Activated CD8-positive, alpha-beta memory T cell treated with anti-CD3 and anti-CD28 coated beads, Interleukin-2, amount 50 U/mL, for 1 hour (primary cell): ENCODE data around the gene USP5.

ENCODE experiments used
- DNase-seq: peaks from one replicate; pipeline ENCODE4 v3.0.0-alpha.2; 2020; ENCODE audit errors: extremely low read depth

The USP5 gene

DNA sequence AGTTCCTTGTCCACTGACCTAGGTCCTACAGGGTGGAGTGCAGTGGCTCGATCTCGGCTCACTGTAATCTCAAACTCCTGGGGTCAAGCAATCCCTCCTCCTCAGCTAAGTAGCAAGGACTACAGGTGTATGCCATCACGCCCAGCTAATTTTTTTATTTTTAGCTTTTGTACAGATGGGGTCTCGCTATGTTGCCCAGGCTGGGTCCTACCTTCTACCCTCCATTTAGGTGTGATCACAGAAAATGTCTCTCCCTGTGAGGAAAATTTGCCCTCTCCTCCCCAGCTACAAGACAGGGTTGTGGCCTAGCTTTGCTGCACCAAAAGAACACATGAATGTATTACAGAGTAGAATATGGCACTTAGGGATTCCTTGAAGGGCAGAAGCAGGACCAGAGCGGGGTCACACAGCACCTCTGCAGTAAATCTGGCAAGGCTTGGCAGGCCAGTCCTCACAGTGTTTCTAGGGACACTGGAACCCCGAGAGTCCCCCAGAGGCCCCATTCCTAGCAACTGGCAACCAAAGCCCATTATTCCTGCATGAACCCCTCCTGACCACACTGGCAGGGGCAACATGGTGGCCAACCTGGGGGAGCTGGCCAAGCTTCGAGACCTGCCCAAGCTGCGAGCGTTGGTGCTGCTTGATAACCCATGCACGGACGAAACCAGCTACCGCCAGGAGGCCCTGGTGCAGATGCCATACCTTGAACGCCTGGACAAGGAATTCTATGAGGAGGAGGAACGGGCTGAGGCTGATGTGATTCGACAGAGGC, 60.4 kb downstream of the USP5 start:
- no peak for DNase-seq

DNA sequence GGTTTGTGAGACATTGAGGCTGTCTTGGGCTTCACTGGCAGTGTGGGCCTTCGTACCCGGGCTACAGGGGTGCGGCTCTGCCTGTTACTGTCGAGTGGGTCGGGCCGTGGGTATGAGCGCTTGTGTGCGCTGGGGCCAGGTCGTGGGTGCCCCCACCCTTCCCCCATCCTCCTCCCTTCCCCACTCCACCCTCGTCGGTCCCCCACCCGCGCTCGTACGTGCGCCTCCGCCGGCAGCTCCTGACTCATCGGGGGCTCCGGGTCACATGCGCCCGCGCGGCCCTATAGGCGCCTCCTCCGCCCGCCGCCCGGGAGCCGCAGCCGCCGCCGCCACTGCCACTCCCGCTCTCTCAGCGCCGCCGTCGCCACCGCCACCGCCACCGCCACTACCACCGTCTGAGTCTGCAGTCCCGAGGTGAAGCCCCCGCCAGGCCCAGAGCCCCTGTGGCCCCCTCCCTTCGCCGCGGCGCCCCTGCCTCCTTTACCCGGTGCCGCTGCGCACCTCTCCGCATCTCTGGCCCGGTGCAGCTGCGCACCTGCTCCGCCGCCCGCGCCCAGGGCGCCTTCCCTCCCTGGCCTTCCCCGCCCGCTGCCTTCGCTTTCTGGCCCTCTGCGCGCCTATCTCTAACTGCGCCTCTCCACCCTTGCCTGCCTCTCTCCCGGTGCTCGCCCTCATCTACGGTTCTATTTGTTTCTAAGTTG, 62.4 kb downstream of the USP5 start, which contains the start of gene ENO2:
Gene ENO2, plus strand, starts transcription at position 335 of the 701 bp plus-strand sequence. CDS start 1,253 bp downstream, outside the sequence.
- peak; percentile 76 for DNase-seq

GRCh38 chr12:6914947-6915788, 63.2 kb downstream of the USP5 start:
- DNase-seq: no peak

DNA sequence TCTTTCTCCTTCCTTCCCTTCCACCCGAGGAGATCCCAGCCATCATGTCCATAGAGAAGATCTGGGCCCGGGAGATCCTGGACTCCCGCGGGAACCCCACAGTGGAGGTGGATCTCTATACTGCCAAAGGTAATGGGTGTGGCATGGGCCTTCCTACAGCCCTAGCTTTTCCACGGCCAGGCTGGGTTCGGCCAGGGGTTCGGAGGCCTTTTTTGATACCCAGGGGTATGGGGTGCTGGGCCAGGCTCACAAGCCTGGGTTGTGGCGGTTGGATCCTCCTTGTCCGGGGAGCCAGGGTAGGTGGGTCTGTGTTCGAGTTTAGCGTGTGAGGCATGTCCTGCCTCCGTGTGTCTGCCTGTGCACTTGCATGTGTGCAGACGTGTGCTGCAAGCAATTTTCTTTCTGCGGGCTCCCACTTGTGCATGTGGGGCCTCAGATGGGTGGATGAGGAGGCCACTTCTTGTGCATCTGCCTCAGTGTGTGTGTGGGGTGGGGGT, 63.9 kb downstream of the USP5 start:
- DNase-seq: no peak
